Ammon's horn (tissue), 1 donor: Measurements from ENCODE around the gene LAP3.

ENCODE experiments used
- DNase-seq: peaks from one replicate; pipeline ENCODE4 v3.0.0-alpha.2; 2016; ENCODE audit warnings: low spot score

Gene LAP3

DNA sequence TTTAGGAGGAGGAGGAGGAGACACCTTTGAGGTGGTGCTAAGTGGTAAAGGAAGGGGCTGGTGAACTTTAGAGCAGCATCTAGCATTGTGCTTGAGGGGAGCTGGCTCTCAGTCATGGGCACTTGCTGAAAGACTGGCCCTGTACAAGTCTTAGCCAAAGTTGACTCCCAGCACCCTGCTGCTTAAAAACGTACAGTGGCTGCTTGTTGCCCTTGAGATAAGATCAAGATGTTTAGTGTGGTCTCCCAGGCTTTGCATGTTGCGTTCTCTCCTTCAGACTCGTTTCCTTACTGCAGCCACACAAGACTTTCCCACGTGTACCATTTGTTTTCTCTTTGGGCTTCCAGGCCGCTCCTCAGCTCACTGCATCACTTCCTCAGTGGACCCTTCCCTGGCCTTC, 39.3 kb downstream of the LAP3 start:
- DNase-seq = no peak

GRCh38 chr4:17618926-17619325, 41.9 kb downstream of the LAP3 start:
- DNase-seq = no peak

DNA sequence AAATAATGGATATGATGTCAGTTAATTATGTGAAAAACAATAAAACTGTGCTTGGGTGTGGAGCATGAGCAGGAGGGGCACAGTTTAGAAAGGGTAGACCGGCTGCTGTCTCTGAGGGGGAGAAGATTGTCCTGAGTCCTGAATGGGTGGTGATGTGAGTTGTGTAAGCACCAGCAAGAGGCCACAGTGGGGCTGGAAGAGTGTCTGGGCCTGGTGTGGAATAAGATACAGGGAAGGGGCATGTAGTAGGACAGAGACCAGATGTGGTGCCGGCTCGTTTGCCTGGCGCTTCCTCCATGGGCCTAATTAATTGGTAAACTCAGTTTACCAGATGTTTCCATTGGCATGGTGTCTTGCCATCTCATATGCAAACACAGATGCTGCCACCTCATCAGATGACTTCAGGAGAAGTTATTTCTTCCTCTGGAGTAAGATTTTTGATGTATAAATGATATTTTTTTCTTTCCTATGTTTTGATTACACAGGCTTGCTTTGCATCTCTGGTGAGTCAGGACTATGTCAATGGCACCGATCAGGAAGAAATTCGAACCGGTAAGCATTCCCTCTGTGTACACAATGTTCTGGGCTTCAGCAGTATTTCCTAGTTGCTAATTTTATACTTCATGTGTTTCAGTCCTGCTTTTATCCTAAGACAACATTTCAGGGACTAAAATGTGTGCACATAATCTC, 42.6 kb downstream of the LAP3 start:
- DNase-seq = no peak

- no peak for DNase-seq
Observed at GRCh38 chr4:17623451-17624001, 46.5 kb downstream of the LAP3 start.

- no peak for DNase-seq
Observed at GRCh38 chr4:17624821-17625220, 47.8 kb downstream of the LAP3 start.

GRCh38 chr4:17630228-17630627, 53.2 kb downstream of the LAP3 start:
- no peak for DNase-seq

- DNase-seq = no peak
Observed at GRCh38 chr4:17633600-17633999, 56.6 kb downstream of the LAP3 start.

GRCh38 chr4:17635056-17635455, 58.1 kb downstream of the LAP3 start:
- DNase-seq = no peak

DNA sequence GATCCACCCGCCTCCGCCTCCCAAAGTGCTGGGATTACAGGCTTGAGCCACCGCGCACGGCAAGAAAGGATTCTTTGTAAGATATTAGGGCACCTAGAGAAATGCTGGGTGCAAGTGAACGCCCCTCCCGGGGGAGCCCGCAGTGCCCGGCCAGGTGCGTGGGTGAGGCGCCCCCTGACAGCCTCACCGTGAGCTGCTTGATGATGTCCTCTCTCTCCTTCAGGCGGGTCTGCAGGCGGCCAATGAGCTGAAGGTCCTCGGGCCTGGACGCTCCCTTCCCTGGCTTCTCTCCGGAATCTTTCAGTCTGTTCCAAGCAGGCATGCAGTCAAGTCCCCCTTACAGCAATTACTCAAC, 59.3 kb downstream of the LAP3 start:
- no peak for DNase-seq

GRCh38 chr4:17636696-17637622, 60.0 kb downstream of the LAP3 start:
- peak; percentile 89 for DNase-seq

DNA sequence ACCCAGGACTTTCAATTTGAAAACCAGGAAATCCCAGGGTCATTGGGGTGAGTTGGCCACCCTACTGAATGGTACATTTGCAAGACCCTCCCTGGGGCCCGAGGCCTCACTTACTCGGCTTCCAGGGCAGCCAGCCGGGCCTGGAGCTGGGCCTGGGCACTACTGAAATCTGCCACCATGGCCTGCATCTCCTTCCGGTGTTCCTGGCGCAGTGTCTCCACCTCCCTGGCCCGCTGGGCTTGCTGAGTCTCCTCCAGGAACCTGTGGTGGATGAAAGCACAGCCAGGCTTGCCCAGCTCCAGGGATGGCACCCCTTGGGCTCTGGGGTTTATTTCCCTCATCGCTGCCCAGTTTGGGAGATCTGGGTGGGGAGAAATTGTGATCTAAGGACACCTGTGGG, 62.1 kb downstream of the LAP3 start:
- no peak for DNase-seq

DNA sequence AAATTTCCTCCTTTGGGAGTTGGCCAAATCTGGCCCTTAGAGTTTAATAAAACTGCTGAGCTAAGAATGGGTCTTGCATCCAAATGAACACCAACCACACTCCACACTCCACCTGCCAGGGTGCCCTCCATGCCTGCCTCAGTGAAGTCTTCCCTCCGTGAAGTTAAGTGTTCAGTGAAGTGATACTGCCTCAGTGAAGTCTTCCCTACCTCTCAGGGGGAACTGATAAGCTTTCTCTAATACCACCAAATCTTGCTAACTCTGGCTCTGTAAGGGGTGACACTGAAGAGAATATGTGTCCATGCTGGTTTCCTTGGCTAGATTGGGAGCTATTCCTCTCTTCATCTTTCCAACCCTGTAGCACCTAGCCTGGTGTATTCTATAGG, 65.4 kb downstream of the LAP3 start:
- no peak for DNase-seq

GRCh38 chr4:17646693-17647092, 69.7 kb downstream of the LAP3 start:
- DNase-seq = no peak

DNA sequence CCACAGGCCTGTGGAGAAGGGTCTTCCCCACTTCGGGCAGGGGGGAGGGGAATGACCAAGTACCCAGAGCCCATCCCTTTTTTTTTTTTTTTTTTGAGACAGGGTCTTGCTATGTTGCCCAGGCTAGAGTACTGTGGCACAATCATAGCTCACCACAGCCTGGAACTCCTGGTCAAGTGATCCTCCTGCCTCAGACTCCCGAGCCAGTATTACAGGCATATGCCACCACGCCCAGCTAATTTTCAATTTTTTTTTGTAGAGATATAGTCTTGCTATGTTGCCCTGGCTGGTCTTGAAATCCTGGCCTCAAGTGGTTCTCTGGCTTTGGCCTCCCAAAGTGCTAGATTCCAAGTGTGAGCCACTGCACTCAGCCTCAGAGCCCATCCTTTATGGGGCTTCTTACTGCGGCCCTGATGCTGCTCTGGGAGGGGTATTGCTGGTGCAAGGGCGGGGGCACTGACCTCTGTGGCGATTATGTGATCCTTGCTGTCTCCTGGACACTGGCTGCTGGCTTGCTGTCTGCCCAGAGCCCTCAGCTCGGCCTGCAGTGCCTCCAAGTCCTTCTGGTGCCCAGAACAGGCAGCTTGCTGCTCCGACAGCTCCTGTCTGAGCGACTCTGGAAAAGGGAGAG, 70.3 kb downstream of the LAP3 start:
- no peak for DNase-seq

GRCh38 chr4:17647927-17648326, 70.9 kb downstream of the LAP3 start:
- no peak for DNase-seq

- no peak for DNase-seq
Observed at GRCh38 chr4:17650406-17650805, 73.4 kb downstream of the LAP3 start.

DNA sequence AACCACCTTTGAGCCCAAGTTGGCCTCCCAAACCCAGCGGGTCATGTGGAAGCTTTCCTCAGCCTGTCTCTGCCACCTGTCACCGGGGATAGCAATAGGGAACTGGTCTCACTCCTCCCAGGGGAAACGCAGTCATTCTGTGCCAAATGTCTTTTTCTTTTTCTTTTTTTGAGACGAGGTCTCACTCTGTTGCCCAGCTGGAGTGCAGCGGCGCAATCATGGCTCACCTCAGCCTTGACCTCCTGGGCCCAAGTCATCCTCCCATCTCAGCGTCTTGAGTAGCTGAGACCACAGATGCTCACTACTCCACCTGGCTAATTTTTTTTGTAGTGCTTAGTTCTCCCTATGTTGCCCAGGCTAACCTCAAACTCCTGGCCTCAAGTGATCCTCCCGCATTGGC, 77.7 kb downstream of the LAP3 start:
- DNase-seq = no peak

- DNase-seq = no peak
Observed at GRCh38 chr4:17657090-17657489, 80.1 kb downstream of the LAP3 start.
